Liver (tissue), 3 donors: ENCODE data around the gene HCLS1.

ENCODE experiments used
- CTCF ChIP-seq: fragments of 150-350 bp; IDR thresholded peaks from 2 replicates; pipeline ENCODE4 v1.5.1; 2017; ENCODE audit warnings: improper control_type of control experiment, low read depth, low read length; ENCODE audit not compliant: missing input control
- TAF1 ChIP-seq: conservative IDR thresholded peaks from 2 replicates; pipeline ENCODE4 v1.6.1; 2016; ENCODE audit warnings: antibody characterized with exemption, mild to moderate bottlenecking
- YY1 ChIP-seq: IDR thresholded peaks from 2 replicates; pipeline ENCODE4 v1.6.1; 2016; ENCODE audit warnings: antibody characterized with exemption, mild to moderate bottlenecking
- donor health status: healthy.
- donor health status: healthy.

- TF ChIP-seq CTCF (no peak), YY1 (no peak), TAF1 (no peak)
These were observed 16.4 kb upstream of the HCLS1 start for GRCh38 chr3:121677141-121677540.
